ENCODE measurements around the gene DACH1.

DACH1 gene

GRCh38 chr13:71712988-71713653 is 153.9 kb downstream of the DACH1 start:
- Histone ChIP-seq H3K4me3 (ENCODE audit: low read length) (no peak overlapping the region), H3K27ac (ENCODE audit: low read length) (no peak overlapping the region), H3K36me3 (ENCODE audit: control insufficient read depth, insufficient read depth, low read length) (no peaks in the 10 kb centered on the region), H3K4me1 (ENCODE audit: control insufficient read depth, insufficient read depth, low read length) (no peaks in the 10 kb centered on the region), H3K9me3 (ENCODE audit: control insufficient read depth, insufficient read depth, low read length) (no peaks in the 10 kb centered on the region), H3K27me3 (ENCODE audit: control insufficient read depth, insufficient read depth, low read length) (no peaks in the 10 kb centered on the region)
- DNase-seq (ENCODE audit: low read depth, low spot score) = no peak
- WGBS (ENCODE audit: insufficient coverage, insufficient read length) = no CpG with 5 or more reads among the region's 3 CpGs

GRCh38 chr13:71704656-71705055 is 162.3 kb downstream of the DACH1 start:
- WGBS (ENCODE audit: insufficient coverage, insufficient read length) = no CpG with 5 or more reads among the region's 4 CpGs
- no peak overlapping the region for H3K27ac ChIP-seq (ENCODE audit: low read length)

GRCh38 chr13:71703138-71703537 is 163.9 kb downstream of the DACH1 start:
- Histone ChIP-seq H3K27me3 (ENCODE audit: control insufficient read depth, insufficient read depth, low read length) (no peaks in the 10 kb centered on the region), H3K4me3 (ENCODE audit: low read length) (no peak overlapping the region), H3K36me3 (ENCODE audit: control insufficient read depth, insufficient read depth, low read length) (no peaks in the 10 kb centered on the region), H3K9me3 (ENCODE audit: control insufficient read depth, insufficient read depth, low read length) (no peaks in the 10 kb centered on the region), H3K4me1 (ENCODE audit: control insufficient read depth, insufficient read depth, low read length) (no peaks in the 10 kb centered on the region), H3K27ac (ENCODE audit: low read length) (no peak overlapping the region)
- no peak for DNase-seq (ENCODE audit: low read depth, low spot score)
- no CpG with 5 or more reads among the region's 2 CpGs for WGBS (ENCODE audit: insufficient coverage, insufficient read length)

More at GRCh38 chr13:71704656-71705055, 162.3 kb downstream of the DACH1 start:
- H3K4me3 ChIP-seq (ENCODE audit: low read length) = no peak overlapping the region
- H3K9me3 ChIP-seq (ENCODE audit: control insufficient read depth, insufficient read depth, low read length) = no peaks in the 10 kb centered on the region
- no peaks in the 10 kb centered on the region for H3K27me3 ChIP-seq (ENCODE audit: control insufficient read depth, insufficient read depth, low read length)
- H3K36me3 ChIP-seq (ENCODE audit: control insufficient read depth, insufficient read depth, low read length) = no peaks in the 10 kb centered on the region
- H3K4me1 ChIP-seq (ENCODE audit: control insufficient read depth, insufficient read depth, low read length) = no peaks in the 10 kb centered on the region
- no peak for DNase-seq (ENCODE audit: low read depth, low spot score)

- WGBS (ENCODE audit: insufficient coverage, insufficient read length) = no CpG with 5 or more reads among the region's 1 CpG
- no peaks in the 10 kb centered on the region for H3K9me3 ChIP-seq (ENCODE audit: control insufficient read depth, insufficient read depth, low read length)
- no peak for DNase-seq (ENCODE audit: low read depth, low spot score)
- no peak overlapping the region for H3K4me3 ChIP-seq (ENCODE audit: low read length)
- no peaks in the 10 kb centered on the region for H3K4me1 ChIP-seq (ENCODE audit: control insufficient read depth, insufficient read depth, low read length)
- no peaks in the 10 kb centered on the region for H3K27me3 ChIP-seq (ENCODE audit: control insufficient read depth, insufficient read depth, low read length)
- H3K27ac ChIP-seq (ENCODE audit: low read length) = no peak overlapping the region
- H3K36me3 ChIP-seq (ENCODE audit: control insufficient read depth, insufficient read depth, low read length) = no peaks in the 10 kb centered on the region
Measured at GRCh38 chr13:71702253-71702652, 164.8 kb downstream of the DACH1 start.

GRCh38 chr13:71701741-71702140 is 165.3 kb downstream of the DACH1 start:
- WGBS (ENCODE audit: insufficient coverage, insufficient read length) = no CpG with 5 or more reads among the region's 4 CpGs
- no peak overlapping the region for H3K4me3 ChIP-seq (ENCODE audit: low read length)
- H3K27ac ChIP-seq (ENCODE audit: low read length) = no peak overlapping the region
- DNase-seq (ENCODE audit: low read depth, low spot score) = no peak
- H3K36me3 ChIP-seq (ENCODE audit: control insufficient read depth, insufficient read depth, low read length) = no peaks in the 10 kb centered on the region
- no peaks in the 10 kb centered on the region for H3K4me1 ChIP-seq (ENCODE audit: control insufficient read depth, insufficient read depth, low read length)
- H3K27me3 ChIP-seq (ENCODE audit: control insufficient read depth, insufficient read depth, low read length) = no peaks in the 10 kb centered on the region
- no peaks in the 10 kb centered on the region for H3K9me3 ChIP-seq (ENCODE audit: control insufficient read depth, insufficient read depth, low read length)

- H3K4me1 ChIP-seq (ENCODE audit: control insufficient read depth, insufficient read depth, low read length) = no peaks in the 10 kb centered on the region
- H3K27ac ChIP-seq (ENCODE audit: low read length) = no peak overlapping the region
- no CpG with 5 or more reads among the region's 2 CpGs for WGBS (ENCODE audit: insufficient coverage, insufficient read length)
- no peaks in the 10 kb centered on the region for H3K36me3 ChIP-seq (ENCODE audit: control insufficient read depth, insufficient read depth, low read length)
- H3K27me3 ChIP-seq (ENCODE audit: control insufficient read depth, insufficient read depth, low read length) = no peaks in the 10 kb centered on the region
- H3K4me3 ChIP-seq (ENCODE audit: low read length) = no peak overlapping the region
- DNase-seq (ENCODE audit: low read depth, low spot score) = no peak
- no peaks in the 10 kb centered on the region for H3K9me3 ChIP-seq (ENCODE audit: control insufficient read depth, insufficient read depth, low read length)
Measured at GRCh38 chr13:71699342-71699741, 167.7 kb downstream of the DACH1 start.

GRCh38 chr13:71695662-71696061 is 171.3 kb downstream of the DACH1 start:
- no CpG with 5 or more reads among the region's 1 CpG for WGBS (ENCODE audit: insufficient coverage, insufficient read length)
- Histone ChIP-seq H3K36me3 (ENCODE audit: control insufficient read depth, insufficient read depth, low read length) (no peaks in the 10 kb centered on the region), H3K27ac (ENCODE audit: low read length) (no peak overlapping the region), H3K9me3 (ENCODE audit: control insufficient read depth, insufficient read depth, low read length) (no peaks in the 10 kb centered on the region), H3K27me3 (ENCODE audit: control insufficient read depth, insufficient read depth, low read length) (no peaks in the 10 kb centered on the region), H3K4me1 (ENCODE audit: control insufficient read depth, insufficient read depth, low read length) (no peaks in the 10 kb centered on the region), H3K4me3 (ENCODE audit: low read length) (no peak overlapping the region)
- DNase-seq (ENCODE audit: low read depth, low spot score) = no peak

- no peaks in the 10 kb centered on the region for H3K9me3 ChIP-seq (ENCODE audit: control insufficient read depth, insufficient read depth, low read length)
- H3K4me1 ChIP-seq (ENCODE audit: control insufficient read depth, insufficient read depth, low read length) = no peaks in the 10 kb centered on the region
- H3K27ac ChIP-seq (ENCODE audit: low read length) = no peak overlapping the region
- WGBS (ENCODE audit: insufficient coverage, insufficient read length) = no CpG with 5 or more reads among the region's 3 CpGs
- peak; percentile 16 for DNase-seq (ENCODE audit: low read depth, low spot score)
- peaks cover 14% of the 10 kb centered on the region; the same call in 1 of the 2 replicates for H3K27me3 ChIP-seq (ENCODE audit: control insufficient read depth, insufficient read depth, low read length)
- no peaks in the 10 kb centered on the region for H3K36me3 ChIP-seq (ENCODE audit: control insufficient read depth, insufficient read depth, low read length)
- no peak overlapping the region for H3K4me3 ChIP-seq (ENCODE audit: low read length)
Measured at GRCh38 chr13:71685072-71685471, 181.9 kb downstream of the DACH1 start.

GRCh38 chr13:71681901-71682613 is 184.9 kb downstream of the DACH1 start:
- Histone ChIP-seq H3K9me3 (ENCODE audit: control insufficient read depth, insufficient read depth, low read length) (no peaks in the 10 kb centered on the region), H3K27me3 (ENCODE audit: control insufficient read depth, insufficient read depth, low read length) (peaks cover 13% of the 10 kb centered on the region; the same call in 1 of the 2 replicates), H3K4me3 (ENCODE audit: low read length) (no peak overlapping the region), H3K4me1 (ENCODE audit: control insufficient read depth, insufficient read depth, low read length) (no peaks in the 10 kb centered on the region), H3K27ac (ENCODE audit: low read length) (no peak overlapping the region), H3K36me3 (ENCODE audit: control insufficient read depth, insufficient read depth, low read length) (no peaks in the 10 kb centered on the region)
- no CpG with 5 or more reads among the region's 6 CpGs for WGBS (ENCODE audit: insufficient coverage, insufficient read length)
- DNase-seq (ENCODE audit: low read depth, low spot score) = no peak

- no peaks in the 10 kb centered on the region for H3K27me3 ChIP-seq (ENCODE audit: control insufficient read depth, insufficient read depth, low read length)
- no peaks in the 10 kb centered on the region for H3K36me3 ChIP-seq (ENCODE audit: control insufficient read depth, insufficient read depth, low read length)
- no CpG with 5 or more reads among the region's 2 CpGs for WGBS (ENCODE audit: insufficient coverage, insufficient read length)
- H3K4me1 ChIP-seq (ENCODE audit: control insufficient read depth, insufficient read depth, low read length) = no peaks in the 10 kb centered on the region
- H3K27ac ChIP-seq (ENCODE audit: low read length) = no peak overlapping the region
- H3K9me3 ChIP-seq (ENCODE audit: control insufficient read depth, insufficient read depth, low read length) = no peaks in the 10 kb centered on the region
- no peak overlapping the region for H3K4me3 ChIP-seq (ENCODE audit: low read length)
- DNase-seq (ENCODE audit: low read depth, low spot score) = no peak
Measured at GRCh38 chr13:71677124-71677523, 189.9 kb downstream of the DACH1 start.

GRCh38 chr13:71672512-71672911 is 194.5 kb downstream of the DACH1 start:
- H3K9me3 ChIP-seq (ENCODE audit: control insufficient read depth, insufficient read depth, low read length) = no peaks in the 10 kb centered on the region
- no peak overlapping the region for H3K27ac ChIP-seq (ENCODE audit: low read length)
- no peaks in the 10 kb centered on the region for H3K27me3 ChIP-seq (ENCODE audit: control insufficient read depth, insufficient read depth, low read length)
- no peak for DNase-seq (ENCODE audit: low read depth, low spot score)
- H3K4me1 ChIP-seq (ENCODE audit: control insufficient read depth, insufficient read depth, low read length) = no peaks in the 10 kb centered on the region
- H3K4me3 ChIP-seq (ENCODE audit: low read length) = no peak overlapping the region
- H3K36me3 ChIP-seq (ENCODE audit: control insufficient read depth, insufficient read depth, low read length) = no peaks in the 10 kb centered on the region
- no CpG with 5 or more reads among the region's 4 CpGs for WGBS (ENCODE audit: insufficient coverage, insufficient read length)
